Bone marrow (tissue), 2 donors: ENCODE measurements around the gene GNAQ.
"Not testable (repeated sequence)": the region's sequence is repeated elsewhere in the genome, so short reads cannot be mapped to it uniquely, and the experiment has no call there.

Experiments used
- DNase-seq, 2 donors: peaks; one replicate each; lab custom pipeline; 2025; lab: John Stamatoyannopoulos, UW

The GNAQ gene

GRCh38 chr9:77731008-77731698 lies 300.5 kb downstream of the GNAQ start:
- DNase-seq = peak in 1 of 2 donors; percentile 38

GRCh38 chr9:77729177-77729576 lies 302.4 kb downstream of the GNAQ start:
- no peak for DNase-seq

- DNase-seq = no peak
Observed at GRCh38 chr9:77726814-77727213, 304.8 kb downstream of the GNAQ start.

GRCh38 chr9:77726289-77726688 lies 305.3 kb downstream of the GNAQ start:
- no peak for DNase-seq

- DNase-seq = no peak
Observed at GRCh38 chr9:77725820-77726219, 305.8 kb downstream of the GNAQ start.

- DNase-seq = no peak
Observed at GRCh38 chr9:77725046-77725694, 306.4 kb downstream of the GNAQ start.

GRCh38 chr9:77721156-77721555 lies 310.5 kb downstream of the GNAQ start:
- not testable (repeated sequence) for DNase-seq

- no peak for DNase-seq
Observed at GRCh38 chr9:77719321-77719720, 312.3 kb downstream of the GNAQ start.

- DNase-seq = not testable (repeated sequence)
Observed at GRCh38 chr9:77718298-77718640, 313.3 kb downstream of the GNAQ start.

- not testable (repeated sequence) for DNase-seq
Observed at GRCh38 chr9:77717608-77718297, 313.9 kb downstream of the GNAQ start.

GRCh38 chr9:77714077-77714549 lies 317.5 kb downstream of the GNAQ start:
- no peak for DNase-seq

- DNase-seq = peak in 1 of 2 donors; percentile 44
Observed at GRCh38 chr9:77712533-77713130, 319.0 kb downstream of the GNAQ start.

GRCh38 chr9:77710965-77711648 lies 320.5 kb downstream of the GNAQ start:
- no peak for DNase-seq

GRCh38 chr9:77710316-77710715 lies 321.3 kb downstream of the GNAQ start:
- DNase-seq = no peak

GRCh38 chr9:77708064-77708815 lies 323.4 kb downstream of the GNAQ start:
- no peak for DNase-seq

- no peak for DNase-seq
Observed at GRCh38 chr9:77707383-77708063, 324.1 kb downstream of the GNAQ start.

GRCh38 chr9:77705636-77706035 lies 326.0 kb downstream of the GNAQ start:
- DNase-seq = no peak

- DNase-seq = not testable (repeated sequence)
Observed at GRCh38 chr9:77702521-77703390, 328.9 kb downstream of the GNAQ start.

GRCh38 chr9:77697238-77697984 lies 334.2 kb downstream of the GNAQ start:
- no peak for DNase-seq
